HG03060 (cell line): Measurements from ENCODE around the gene RAB30.
"Not testable (repeated sequence)": the region's sequence is repeated elsewhere in the genome, so short reads cannot be mapped to it uniquely, and the experiment has no call there.

Experiments
- ATAC-seq: cut with Tn5 transposase; IDR thresholded peaks from one replicate; pipeline ENCODE4 v1.9.1; 2021; ENCODE audit warnings: low read depth, moderate number of reproducible peaks; ENCODE audit not compliant: unreplicated experiment

RAB30 gene

DNA sequence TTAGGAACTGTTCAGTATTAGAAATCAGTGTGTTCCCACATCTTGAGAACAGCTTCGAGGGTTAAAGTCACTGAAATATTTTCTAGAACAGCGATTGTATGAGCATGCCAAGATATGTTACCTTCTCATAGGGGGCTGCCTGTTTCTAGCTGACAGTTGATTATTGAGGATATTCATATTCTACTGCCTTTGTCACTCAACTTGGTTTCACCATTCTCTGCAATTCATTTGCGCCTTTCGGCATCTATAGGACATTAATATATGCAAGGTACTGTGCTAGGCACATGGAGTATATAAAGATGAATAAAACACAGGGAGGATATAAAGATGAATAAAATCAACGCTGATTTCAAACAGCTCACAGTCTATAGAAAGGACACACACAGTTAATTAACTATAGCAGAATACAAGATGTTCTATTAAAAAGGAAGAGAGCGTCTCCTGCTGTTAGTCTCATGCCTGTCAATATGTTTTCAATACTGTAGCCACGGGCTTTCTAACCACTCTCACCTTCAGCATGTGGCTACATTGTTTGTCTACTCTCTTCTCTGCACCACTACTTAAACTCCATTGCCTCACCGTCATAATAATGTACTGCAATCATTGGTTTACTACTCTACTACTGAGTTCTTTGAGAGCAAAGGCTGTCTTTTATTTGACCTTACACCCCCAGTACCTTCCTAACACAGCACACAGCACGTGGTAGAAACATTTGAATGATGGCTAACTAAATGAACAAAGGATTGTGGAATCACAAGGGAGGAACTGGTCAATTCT is 81.9 kb downstream of the RAB30 start:
- ATAC-seq: no peak

DNA sequence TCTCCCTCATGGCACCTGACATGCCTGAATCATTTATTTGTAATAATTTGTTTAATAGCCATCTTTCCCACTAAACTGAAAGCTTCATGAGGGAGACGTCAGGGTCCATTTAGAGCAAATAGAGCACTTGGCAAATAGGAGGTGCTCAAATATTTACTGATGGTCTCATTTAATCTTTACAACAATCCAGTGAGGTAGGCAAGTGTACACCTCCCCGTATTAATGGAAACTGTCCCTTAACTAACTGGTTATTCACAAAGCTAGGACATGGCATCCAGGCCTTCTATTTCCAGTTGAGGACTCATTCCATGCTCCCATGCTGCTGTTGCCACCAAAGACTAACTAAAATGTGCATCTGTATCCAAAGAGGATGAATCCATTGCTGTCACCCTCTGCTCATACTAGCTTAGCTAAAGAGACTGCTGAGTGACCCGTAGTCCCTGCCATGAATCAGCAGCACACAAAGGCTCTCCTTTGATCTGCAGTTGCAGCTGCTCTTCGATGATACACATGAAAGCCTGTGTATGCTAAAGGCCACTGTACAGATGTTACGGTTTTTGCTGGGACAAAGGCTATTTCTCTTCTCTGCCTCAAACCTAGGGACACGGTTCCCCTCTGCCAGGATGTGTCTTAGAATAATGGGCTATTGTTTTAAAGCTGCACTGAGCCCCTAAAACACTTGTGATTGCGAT is 82.6 kb downstream of the RAB30 start:
- ATAC-seq: no peak

DNA sequence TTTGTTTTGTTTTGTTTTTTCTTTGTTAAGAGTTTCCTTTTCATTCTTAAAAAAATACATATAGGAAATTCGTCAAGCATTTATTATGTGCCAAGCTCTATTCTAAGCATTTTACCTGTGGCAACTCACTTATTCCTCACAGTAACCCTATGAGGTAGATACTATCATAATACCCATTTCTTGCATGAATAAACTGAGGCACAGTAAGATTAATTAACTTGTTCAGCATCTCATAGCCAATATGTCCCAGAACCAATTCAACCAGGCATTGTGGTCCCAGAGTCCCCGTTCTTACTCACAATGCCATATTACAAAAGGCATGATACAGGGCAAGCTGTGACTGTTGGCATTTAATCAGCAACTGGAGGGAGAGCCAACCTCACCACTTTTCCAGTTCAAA is 83.7 kb downstream of the RAB30 start:
- ATAC-seq: no peak

DNA sequence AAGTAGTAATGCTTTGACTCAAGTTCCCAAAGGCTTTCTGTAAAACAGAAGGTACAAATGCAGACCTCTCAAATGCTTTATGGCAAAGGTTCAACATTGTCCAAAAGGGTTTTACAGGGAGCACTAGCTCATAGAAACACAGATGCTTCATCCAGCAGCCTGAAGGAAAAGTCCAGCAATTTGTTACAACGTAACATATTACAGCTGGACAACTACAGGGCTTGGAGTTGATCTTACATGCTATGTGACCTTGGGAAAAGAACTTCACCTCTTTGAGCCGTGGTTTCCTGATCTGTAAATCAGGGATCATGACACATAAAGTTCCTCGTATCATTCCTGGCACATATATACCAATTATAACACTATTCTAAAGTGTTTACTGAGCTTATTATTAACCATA is 85.3 kb downstream of the RAB30 start:
- ATAC-seq: no peak

DNA sequence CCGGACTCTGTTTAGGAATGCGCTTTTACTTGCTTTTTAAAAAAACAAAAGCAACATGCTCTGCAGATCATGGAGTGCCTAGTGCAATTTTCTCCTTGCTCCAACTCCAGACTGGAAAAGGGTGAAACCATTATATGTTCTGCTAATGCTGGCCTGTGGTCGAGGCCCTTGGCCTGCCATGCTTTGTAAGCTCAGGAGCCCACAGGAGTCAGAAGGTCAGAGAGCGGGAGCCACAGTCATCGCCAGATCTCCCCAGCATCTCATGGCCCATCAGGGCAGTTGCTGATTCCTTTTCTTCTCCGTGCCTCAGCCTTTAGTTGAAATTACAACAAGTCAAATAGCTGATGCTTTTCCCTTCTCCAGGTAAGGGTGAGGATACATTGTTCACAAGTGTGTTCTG is 89.8 kb downstream of the RAB30 start:
- no peak for ATAC-seq

DNA sequence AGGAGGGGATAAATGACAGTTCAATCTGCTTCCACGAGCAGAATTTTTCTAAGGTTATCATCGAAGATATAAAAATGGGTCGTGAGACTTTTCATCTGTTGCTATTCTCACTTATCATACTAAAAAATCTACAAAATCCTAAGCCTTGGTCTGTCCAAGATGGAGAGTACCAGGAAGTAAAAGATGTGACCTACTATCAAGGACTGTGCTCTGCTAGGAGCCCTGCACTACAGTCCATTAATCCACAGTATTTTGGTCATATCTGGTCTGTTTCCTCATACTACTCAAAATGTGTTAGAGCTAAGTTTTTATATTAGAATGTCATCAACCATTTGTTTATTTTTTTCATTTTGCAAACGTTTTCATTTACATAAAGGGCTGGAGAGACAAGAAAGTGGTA is 90.8 kb downstream of the RAB30 start:
- no peak for ATAC-seq

DNA sequence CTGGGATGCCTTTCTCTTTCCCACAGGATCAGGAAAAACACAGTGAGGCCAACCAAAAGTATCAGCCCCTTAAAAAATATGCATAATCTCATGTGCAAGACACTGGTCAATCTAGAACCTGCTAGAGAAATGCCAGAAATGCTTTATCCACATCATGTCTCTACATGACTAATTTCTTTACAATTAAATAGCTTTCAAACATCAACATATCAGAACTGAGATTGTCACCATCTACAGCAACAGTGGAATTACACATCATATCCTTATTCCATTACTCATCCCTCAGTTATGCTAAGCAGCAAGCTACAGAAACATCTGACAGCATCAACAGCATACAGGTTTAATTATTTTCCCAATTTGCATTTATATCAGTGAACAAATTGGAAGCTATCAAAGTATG is 91.4 kb downstream of the RAB30 start:
- ATAC-seq: no peak

DNA sequence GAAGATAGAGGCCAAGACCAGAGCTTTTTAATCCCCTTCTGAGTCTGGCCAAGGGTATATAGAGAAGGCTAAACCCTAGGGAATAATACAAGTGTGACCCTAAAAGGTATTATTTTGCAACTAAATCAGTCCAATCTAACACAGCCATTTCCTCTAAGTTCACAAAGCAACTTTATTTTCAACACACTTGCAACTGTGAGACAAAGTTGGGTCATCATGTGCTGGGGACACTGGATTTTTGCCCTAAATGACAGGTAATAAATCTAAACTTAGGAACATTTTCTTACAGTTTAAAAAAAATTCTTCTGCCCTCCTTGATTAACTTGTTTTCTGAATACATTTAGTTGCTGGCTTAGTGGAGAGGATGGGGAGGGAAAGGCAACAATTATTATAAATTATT is 91.9 kb downstream of the RAB30 start:
- no peak for ATAC-seq

DNA sequence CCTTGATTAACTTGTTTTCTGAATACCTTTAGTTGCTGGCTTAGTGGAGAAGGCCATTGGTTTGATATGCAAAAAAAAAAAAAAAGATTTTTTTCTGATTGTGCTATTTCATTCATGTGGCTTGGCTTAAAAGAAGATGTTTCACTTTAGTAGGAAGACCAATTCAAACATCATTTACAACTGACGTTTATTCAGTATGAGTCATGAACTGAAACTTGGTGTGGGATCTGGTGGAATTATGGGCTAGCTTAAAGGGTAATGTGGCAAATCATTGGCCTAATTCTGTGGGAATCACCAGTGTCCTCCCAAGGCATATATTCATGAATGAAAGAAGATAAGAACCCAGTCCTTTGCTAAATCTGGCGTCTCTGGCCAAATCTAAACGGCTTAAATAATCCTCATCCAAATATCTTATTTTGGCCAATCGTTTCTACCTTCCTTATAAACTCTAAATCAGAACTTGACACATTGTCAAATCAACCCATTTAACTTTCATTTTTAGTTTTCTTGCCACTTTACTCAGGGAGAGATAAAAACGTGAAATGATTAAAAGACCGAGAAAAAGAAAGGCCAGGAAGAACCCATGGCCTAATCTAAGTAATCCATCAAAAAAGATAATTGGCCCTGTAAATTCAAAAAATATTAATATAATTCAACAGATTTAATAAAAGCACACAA is 93.1 kb downstream of the RAB30 start:
- peak; percentile 50 for ATAC-seq

DNA sequence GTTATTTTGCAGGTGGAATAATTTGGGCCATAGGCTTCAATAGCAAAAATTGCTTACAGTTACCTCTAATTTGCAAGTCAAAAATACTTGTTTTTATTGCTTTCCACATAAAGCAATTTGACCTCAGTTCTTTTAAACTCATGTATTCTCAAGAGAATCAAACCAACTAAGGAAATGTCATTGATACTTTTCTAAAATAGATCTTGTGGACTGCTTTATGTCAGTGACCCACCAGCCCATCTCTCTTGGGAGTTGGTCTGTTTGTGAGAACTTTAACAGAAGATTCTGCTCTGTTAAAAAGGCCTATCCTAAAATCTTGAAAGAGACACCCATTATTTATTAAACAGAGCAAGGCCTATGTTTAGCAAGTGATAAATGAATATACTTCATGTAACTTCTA is 94.9 kb downstream of the RAB30 start:
- ATAC-seq: peak; percentile 45

DNA sequence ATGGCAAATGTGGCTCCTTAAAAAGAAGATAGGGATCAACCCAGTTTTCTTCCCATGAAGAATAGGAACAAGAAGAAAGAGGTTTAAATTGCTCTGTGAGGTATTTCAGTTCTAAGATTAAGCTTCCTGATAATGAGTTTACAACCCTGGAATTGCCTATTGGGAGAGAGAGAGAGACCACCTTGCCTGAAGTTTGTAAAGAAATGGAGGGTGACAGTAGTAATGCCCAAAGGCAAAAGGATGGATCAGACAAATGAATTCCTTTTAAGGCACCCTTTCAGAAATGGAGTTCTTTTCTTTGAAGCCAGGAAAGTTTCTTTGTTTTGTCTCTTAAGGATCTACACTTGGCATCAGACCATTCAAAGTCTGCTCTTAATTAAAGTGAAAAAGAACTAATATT is 95.8 kb downstream of the RAB30 start:
- ATAC-seq: no peak

DNA sequence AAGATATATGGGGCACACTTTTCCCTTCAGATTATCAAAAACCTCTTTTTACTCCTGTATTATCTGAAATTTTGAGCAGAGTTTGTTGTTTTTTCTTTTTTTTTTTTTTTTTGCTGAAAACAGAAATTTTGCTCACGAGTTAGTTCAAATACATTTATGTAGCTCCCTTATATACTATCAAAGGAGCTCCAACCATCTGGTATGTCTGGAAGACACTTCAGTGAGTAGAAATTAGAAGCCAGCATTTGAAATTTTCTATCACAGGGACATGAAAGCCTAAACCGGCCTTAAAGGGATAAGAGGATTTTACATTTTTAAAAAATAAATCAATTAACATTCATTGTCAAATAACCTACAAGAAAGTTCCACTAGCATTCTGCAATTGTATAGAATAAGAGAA is 96.8 kb downstream of the RAB30 start:
- ATAC-seq: no peak

DNA sequence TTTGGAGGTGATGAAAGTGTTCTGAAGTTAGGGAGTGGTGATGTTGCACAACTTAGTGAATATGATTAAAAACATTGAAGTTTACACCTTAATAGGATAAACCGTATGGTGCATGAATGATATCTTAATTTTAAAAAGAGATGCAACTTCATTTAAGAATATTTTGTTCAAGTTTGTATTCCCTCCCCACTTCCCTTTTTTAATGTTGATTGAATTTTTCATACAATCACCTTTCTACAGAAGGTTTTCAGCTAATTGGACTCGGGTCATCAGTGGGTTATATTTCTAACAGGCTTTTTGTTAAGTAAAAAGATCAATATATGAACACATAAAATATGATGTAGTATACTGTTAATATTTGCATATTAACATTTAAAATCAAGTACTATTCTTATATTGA is 97.6 kb downstream of the RAB30 start:
- no peak for ATAC-seq

DNA sequence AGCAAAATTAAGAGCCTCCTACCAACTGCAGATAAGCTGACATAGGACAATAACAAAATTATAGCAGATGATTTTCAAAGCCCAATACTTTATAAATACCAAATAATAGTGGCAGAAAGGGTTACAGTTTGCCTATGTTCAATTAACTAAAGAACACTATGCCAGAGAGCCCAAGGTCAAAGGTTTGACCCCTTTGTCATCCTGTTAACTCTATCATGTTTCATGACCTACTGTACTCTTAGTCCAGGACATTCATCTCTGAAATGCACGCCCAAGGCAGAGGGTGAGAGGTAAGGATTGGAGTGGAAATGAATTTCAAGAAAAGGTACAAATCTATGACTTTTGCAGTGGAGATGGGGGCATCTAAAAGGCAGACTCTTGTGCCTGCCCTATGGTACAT is 99.6 kb downstream of the RAB30 start:
- ATAC-seq: no peak

DNA sequence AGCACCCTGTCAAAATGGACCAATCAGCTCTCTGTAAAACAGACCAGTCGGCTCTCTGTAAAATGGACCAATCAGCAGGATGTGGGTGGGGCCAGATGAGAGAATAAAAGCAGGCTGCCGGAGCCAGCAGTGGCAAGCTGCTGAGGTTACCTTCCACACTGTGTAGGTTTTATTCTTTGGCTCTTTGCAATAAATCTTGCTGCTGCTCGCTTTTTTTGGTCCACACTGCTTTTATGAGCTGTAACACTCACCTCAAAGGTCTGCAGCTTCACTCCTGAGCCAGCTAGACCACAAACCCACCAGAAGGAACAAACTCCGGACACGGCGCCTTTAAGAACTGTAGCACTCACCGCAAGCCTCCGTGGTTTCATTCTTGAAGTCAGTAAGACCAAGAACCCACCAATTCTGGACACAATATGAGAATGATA is 100.2 kb downstream of the RAB30 start:
- ATAC-seq: not testable (repeated sequence)

DNA sequence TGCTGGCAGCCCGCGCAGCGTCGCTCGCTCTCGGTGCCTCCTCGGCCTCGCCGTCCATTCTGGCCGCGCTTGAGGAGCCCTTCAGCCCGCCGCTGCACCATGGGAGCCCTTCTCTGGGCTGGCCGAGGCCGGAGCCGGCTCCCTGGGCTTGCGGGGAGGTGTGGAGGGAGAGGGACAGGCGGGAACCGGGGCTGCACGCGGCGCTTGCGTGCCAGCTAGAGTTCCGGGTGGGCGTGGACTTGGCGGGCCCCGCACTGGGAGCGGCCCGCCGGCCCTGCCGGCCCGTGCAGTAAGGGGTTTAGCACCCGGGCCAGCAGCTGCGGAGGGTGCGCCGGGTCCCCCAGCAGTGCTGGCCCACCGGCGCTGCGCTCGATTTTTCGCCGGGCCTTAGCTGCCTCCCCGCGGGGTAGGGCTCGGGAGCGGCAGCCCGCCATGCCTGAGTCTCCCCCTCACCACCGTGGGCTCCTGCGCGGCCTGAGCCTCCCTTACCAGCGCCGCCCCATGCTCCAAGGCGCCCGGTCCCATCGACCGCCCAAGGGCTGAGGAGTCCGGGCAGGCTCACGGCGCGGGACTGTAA is 101.1 kb downstream of the RAB30 start:
- not testable (repeated sequence) for ATAC-seq

DNA sequence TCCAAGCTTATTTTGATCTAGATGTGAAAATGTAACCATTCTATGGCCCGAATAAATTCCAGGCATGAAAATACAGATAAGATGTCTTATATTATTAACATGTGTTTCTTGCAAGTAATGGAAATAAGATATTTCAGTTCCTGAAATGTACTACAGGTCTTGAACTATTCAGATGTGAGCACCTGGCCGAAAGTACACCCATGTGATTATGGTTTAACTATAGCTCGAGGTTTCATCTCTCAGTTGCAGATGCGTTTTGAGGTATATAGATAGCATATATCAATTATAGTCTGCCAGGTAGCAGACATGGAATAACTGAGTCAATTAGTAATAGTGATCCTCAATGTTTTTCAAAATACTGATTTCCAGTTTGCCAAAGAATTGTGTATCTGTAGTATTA is 101.9 kb downstream of the RAB30 start:
- ATAC-seq: peak; percentile 99

DNA sequence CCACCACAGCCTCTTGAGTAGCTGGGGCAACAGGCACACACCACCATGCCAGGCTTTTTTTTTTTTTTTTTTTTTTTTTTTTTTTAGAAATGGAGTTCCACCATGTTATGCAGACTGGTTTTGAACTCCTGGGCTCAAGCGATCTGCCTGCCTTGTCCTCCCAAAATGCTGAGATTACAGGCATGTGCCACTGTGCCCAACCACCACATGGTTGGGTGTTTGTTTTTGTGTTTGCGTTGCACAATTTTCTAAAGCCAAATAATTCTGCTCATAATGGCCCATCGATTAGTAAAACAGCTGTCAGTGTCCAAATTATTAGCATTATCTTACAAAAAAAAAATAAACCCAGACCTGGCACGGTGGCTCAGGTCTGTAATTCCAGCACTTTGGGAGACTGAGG is 104.3 kb downstream of the RAB30 start:
- ATAC-seq: no peak

DNA sequence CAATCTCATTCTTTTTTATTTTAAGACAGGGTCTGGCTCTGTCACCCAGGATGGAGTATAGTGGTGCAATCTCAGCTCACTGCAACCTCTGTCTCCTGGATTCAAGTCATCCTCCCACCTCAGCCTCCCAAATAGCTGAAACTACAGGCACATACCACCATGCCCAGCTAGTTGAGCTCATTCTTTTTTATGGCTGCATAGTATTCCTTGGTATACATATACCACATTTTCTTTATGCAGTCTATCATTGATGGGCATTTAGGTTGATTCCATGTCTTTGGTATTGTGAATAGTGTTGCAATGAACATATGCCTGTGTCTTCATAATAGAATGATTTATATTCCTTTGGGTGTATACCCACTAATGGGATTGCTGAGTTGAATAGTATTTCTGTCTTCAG is 109.7 kb downstream of the RAB30 start:
- ATAC-seq: not testable (repeated sequence)

DNA sequence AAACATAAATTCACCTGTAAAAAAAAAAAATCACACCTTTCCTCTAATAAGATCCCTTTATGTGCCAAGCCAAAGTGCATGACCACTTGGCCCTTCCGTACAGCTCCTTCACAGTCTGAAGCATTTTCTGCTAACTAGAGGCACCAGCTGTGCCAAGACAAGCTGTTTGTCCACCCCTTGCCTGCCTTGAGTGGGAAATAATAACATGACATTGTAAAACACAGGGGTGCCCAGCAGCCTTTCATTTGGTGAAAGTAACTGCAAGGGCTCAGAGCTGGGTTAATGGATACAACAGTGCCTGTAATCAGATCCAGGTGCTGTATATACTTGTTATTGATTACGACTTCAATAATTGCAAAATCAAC is 110.9 kb downstream of the RAB30 start:
- peak; percentile 12 for ATAC-seq

DNA sequence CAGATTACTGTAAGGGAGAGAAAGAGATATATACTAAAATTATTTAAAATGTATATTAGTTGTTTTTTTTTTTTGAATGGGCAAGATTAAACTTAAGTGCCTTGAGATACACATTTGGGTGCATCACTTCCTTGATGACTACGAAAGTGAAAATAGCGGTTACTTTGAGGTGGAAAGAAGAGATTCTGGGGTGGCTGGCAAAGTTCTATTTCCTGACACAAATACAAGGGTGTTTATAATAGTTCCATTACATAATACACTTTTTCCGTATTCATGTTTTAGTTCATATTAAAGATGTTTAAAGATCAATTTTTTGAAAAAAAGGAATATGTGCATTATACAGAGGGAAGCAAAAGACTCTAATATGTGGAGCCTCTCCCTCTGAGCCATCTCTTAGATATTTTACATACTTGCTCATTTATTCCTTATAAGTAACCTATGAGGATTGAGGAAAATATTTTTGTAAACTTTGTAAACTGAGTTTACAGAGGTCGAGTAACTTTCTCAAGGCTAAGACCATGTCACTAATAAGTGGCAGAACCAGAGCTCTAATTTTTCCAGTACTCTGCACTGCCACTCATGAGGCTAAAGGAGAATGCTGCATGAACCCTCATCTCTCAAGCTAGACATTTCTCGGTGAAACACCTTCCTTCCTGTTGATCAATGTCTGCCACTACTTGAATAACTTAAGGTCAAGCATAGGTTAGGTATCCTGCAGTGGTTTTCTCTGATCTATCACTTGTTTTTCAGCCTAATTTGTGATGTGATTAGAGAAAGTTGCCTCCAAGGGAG is 111.5 kb downstream of the RAB30 start:
- ATAC-seq: peak; percentile 89
